Left lung (tissue), 10 donors: ENCODE measurements around the gene DCDC2. TPM values are rescaled to one million over a fixed set of nuclear protein-coding genes. Genes with fewer than 3 reads are reported as not detected.
"Not testable (repeated sequence)": the region's sequence is repeated elsewhere in the genome, so short reads cannot be mapped to it uniquely, and the experiment has no call there.

Source experiments
- ATAC-seq: fragments of 200-7000 bp; cut with Tn5 transposase; one replicate; pipeline ENCODE4 v1.9.1; 2020; ENCODE audit warnings: moderate library complexity
- DNase-seq, 4 donors: peaks; one replicate each; pipeline ENCODE4 v3.0.0-alpha.2; 2013 to 2020
- H3K27ac ChIP-seq, 2 donors: fragments of 200-600 bp; sonication (generic) in 1 of 2; one replicate each; pipeline versions ENCODE4 v1.5.0 to v1.8.0; 2020 to 2021
- H3K27me3 ChIP-seq, 2 donors: fragments of 200-600 bp; sonication (generic) in 1 of 2; one replicate each; pipeline versions ENCODE4 v1.5.0 to v1.8.0; 2020 to 2021
- H3K36me3 ChIP-seq, 2 donors: fragments of 200-600 bp; sonication (generic) in 1 of 2; one replicate each; pipeline versions ENCODE4 v1.5.0 to v1.8.0; 2020 to 2021
- H3K4me1 ChIP-seq, 2 donors: fragments of 200-600 bp; one replicate each; pipeline ENCODE4 v1.8.0; 2021
- H3K4me3 ChIP-seq, 2 donors: fragments of 200-600 bp; sonication (generic) in 1 of 2; one replicate each; pipeline versions ENCODE4 v1.5.0 to v1.8.0; 2020 to 2021; ENCODE audit warnings: mild to moderate bottlenecking in 1 of 2
- H3K9me3 ChIP-seq, 2 donors: fragments of 200-600 bp; sonication (generic) in 1 of 2; one replicate each; pipeline versions ENCODE4 v1.5.0 to v1.8.0; 2020 to 2021
- CTCF ChIP-seq, 2 donors: fragments of 200-600 bp; sonication (generic) in 1 of 2; IDR thresholded peaks; one replicate each; pipeline versions ENCODE4 v1.5.0 to v1.8.0; 2021; ENCODE audit warnings: antibody characterized with exemption in 2 of 2
- intact Hi-C, 2 donors: fragments of 100-400 bp; cut with DNase I; formaldehyde crosslinking; loops; one replicate each; pipeline versions ENCODE4 v1.11.2 to v1.14.2; 2022
- polyA plus RNA-seq, 6 donors: library from polyadenylated mRNA; unstranded; fragments of 120-200 nt; gene quantifications; one replicate each; pipeline ENCODE4 v1.2.1, GENCODE V29; 2013; ENCODE audit not compliant: insufficient read length in 6 of 6
- total RNA-seq, 2 donors: library from RNA; stranded (reverse); fragmentation: NEBNext Ultra II Directional; extraction: Animal tissue kit (Norgen Biotek cat#: 25700); gene quantifications; one replicate each; pipeline ENCODE4 v1.2.1, GENCODE V29; 2021
- donor health status: DM: no; HTN: yes; CAD: no.
- donor health status: DM: no; HTN: no; CAD: no.

The DCDC2 gene
- total and polyA plus RNA-seq, 8 donors: 7.8 to 13.7 (median 10.5) TPM

DNA sequence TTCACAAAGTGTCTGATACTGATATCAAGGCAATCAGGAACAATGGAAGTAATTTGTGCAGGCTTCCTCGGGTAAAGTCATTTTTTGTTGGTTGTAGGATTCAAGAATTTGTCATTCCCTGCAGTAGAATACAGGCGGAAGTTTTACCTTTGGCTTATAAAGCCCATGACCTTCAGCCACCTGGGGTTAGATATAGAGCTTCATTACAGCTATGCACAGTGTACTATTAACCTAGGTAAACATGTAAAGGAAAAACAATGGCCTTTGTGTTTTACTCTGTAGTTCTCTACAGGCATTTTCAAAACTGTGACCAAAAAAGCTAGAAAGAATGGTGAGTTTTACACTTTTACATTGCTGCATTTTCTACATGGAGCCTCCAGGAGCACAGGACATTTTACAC lies 116.9 kb downstream of the DCDC2 start:
- Histone ChIP-seq H3K4me3 (no peak overlapping the region), H3K27me3 (no peaks in the 10 kb centered on the region), H3K9me3 (no peaks in the 10 kb centered on the region), H3K27ac (no peak overlapping the region), H3K36me3 (no peaks in the 10 kb centered on the region), H3K4me1 (no peaks in the 10 kb centered on the region)
- TF ChIP-seq CTCF (IDR thresholded peaks at IDR 0.05): no peak
- intact Hi-C loops: no loop called here
- ATAC-seq (no peak), DNase-seq (no peak)

GRCh38 chr6:24240380-24240928 lies 117.4 kb downstream of the DCDC2 start:
- DNase-seq: no peak
- H3K27ac ChIP-seq: no peak overlapping the region
- H3K9me3 ChIP-seq: no peaks in the 10 kb centered on the region
- no peaks in the 10 kb centered on the region for H3K27me3 ChIP-seq
- intact Hi-C loops: no loop called here
- H3K4me3 ChIP-seq: no peak overlapping the region
- H3K36me3 ChIP-seq: no peaks in the 10 kb centered on the region
- no peaks in the 10 kb centered on the region for H3K4me1 ChIP-seq
- ATAC-seq: no peak
- no peak for TF ChIP-seq CTCF (IDR thresholded peaks at IDR 0.05)

DNA sequence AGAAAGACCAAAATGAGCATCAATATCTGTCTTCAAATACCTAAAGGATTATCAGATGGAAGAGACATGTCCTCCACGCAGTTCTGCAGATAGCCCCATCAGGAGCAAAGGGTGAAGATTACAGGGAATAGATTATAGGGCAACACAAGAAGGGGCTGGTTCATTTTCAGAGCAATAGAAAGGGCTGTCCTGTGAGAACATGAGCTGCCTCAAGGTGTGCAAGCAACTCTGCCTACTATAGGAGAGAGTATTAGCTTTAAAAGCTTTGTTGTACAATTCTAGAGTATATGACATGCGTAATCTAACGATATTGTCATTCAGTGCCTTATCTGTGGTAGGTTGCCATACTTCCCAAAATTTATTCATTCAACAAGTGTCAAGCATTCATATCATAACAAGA lies 119.2 kb downstream of the DCDC2 start:
- intact Hi-C loops: no loop called here
- Histone ChIP-seq H3K9me3 (no peaks in the 10 kb centered on the region), H3K4me1 (no peaks in the 10 kb centered on the region), H3K27ac (no peak overlapping the region), H3K27me3 (no peaks in the 10 kb centered on the region), H3K36me3 (no peaks in the 10 kb centered on the region), H3K4me3 (no peak overlapping the region)
- no peak for TF ChIP-seq CTCF (IDR thresholded peaks at IDR 0.05)
- DNase-seq (no peak), ATAC-seq (no peak)

DNA sequence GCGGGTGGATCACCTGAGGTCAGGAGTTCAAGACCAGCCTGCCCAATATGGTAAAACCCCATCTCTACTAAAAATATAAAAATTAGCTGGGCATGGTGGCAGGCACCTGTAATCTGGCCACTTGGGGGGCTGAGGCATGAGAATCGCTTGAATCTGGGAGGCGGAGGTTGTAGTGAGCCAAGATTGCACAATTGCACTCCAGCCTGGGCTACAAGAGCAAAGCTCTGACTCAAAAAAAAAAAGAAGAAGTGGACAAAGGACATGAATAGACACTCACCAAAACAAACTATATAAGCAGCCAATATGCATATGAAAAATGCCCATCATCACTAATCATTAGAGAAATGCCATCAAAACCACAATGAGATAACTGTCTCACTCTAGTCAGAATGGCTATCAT lies 121.1 kb downstream of the DCDC2 start:
- H3K36me3 ChIP-seq, ATAC-seq, H3K27me3 ChIP-seq, DNase-seq, intact Hi-C loops, H3K4me1 ChIP-seq, H3K9me3 ChIP-seq, H3K4me3 ChIP-seq, H3K27ac ChIP-seq: not testable (repeated sequence)

- Histone ChIP-seq H3K4me1 (no peaks in the 10 kb centered on the region), H3K36me3 (no peaks in the 10 kb centered on the region), H3K27me3 (no peaks in the 10 kb centered on the region), H3K27ac (no peak overlapping the region), H3K9me3 (no peaks in the 10 kb centered on the region), H3K4me3 (no peak overlapping the region)
- intact Hi-C loops: no loop called here
- TF ChIP-seq CTCF (IDR thresholded peaks at IDR 0.05): no peak
- ATAC-seq: no peak
- no peak for DNase-seq
Observed at GRCh38 chr6:24233813-24234442, 123.9 kb downstream of the DCDC2 start.
